AG04450 (cell line): ENCODE measurements around the gene SLC43A2. TPM values are rescaled to one million over a fixed set of nuclear protein-coding genes. Genes with fewer than 3 reads are reported as not detected.

Experiments used
- CTCF ChIA-PET: fragments of 300-600, 350-600 bp; formaldehyde crosslinking; extraction: SDS; loops from one replicate; lab custom pipeline; 2022; ENCODE audit warnings: antibody characterized with exemption, inconsistent platforms; lab: Charles Lee
- POLR2A ChIA-PET: fragments of 350-600 bp; formaldehyde crosslinking; extraction: SDS; loops from one replicate; lab custom pipeline; 2021; ENCODE audit warnings: antibody characterized with exemption, inconsistent platforms; lab: Yijun Ruan, JAX
- DNase-seq: peaks from one replicate; pipeline ENCODE4 v3.0.0-alpha.2; 2011; ENCODE audit warnings: low read depth, low spot score
- H3K27ac ChIP-seq: one replicate; pipeline ENCODE4 v1.5.1; 2012; ENCODE audit warnings: low read depth, low read length, control low read depth
- H3K27me3 ChIP-seq: one replicate; pipeline ENCODE4 v1.6.0; 2012; ENCODE audit warnings: low read length; ENCODE audit not compliant: control insufficient read depth, insufficient read depth
- H3K4me3 ChIP-seq: 2 replicates; pipeline ENCODE4 v1.5.1; 2011; ENCODE audit warnings: mild to moderate bottlenecking, low read depth, low read length, control low read depth
- H3K9me3 ChIP-seq: 2 replicates; pipeline ENCODE4 v1.5.1; 2012; ENCODE audit warnings: low read length; ENCODE audit not compliant: control insufficient read depth, insufficient read depth
- polyA plus RNA-seq: library from polyadenylated mRNA; depleted of rRNA; stranded (reverse); fragments of >200 nt; gene quantifications from 2 replicates; pipeline ENCODE4 v1.2.3, GENCODE V29; 2011
- TF ChIP-seq, protein P1 (sequence below): IDR thresholded peaks from 2 replicates; pipeline ENCODE4 v1.5.1; 2011; ENCODE audit warnings: low read depth, low read length, control low read depth, inconsistent platforms

SLC43A2 gene
- polyA plus RNA-seq, 1 experiment = 5.3 TPM

GRCh38 chr17:1560858-1561355 is 67.7 kb downstream of the SLC43A2 start:
- peak overlapping the region; percentile 80 for H3K4me3 ChIP-seq
- TF ChIP-seq, protein P1, sequence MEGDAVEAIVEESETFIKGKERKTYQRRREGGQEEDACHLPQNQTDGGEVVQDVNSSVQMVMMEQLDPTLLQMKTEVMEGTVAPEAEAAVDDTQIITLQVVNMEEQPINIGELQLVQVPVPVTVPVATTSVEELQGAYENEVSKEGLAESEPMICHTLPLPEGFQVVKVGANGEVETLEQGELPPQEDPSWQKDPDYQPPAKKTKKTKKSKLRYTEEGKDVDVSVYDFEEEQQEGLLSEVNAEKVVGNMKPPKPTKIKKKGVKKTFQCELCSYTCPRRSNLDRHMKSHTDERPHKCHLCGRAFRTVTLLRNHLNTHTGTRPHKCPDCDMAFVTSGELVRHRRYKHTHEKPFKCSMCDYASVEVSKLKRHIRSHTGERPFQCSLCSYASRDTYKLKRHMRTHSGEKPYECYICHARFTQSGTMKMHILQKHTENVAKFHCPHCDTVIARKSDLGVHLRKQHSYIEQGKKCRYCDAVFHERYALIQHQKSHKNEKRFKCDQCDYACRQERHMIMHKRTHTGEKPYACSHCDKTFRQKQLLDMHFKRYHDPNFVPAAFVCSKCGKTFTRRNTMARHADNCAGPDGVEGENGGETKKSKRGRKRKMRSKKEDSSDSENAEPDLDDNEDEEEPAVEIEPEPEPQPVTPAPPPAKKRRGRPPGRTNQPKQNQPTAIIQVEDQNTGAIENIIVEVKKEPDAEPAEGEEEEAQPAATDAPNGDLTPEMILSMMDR = no peak
- no peak for DNase-seq
- no peak overlapping the region for H3K27ac ChIP-seq
- no peaks in the 10 kb centered on the region for H3K27me3 ChIP-seq
- CTCF ChIA-PET = interaction anchor here (1.2 to 1.9 kb wide), 2 partner anchors 13 to 24 kb away, joined by 3 to 11 read pairs; no protein-coding TSS in a partner anchor
- POLR2A ChIA-PET = interaction anchor here (1.1 kb wide), 1 partner anchor 8 kb away, joined by 3 read pairs; no protein-coding TSS in a partner anchor
- no peaks in the 10 kb centered on the region for H3K9me3 ChIP-seq

- no peaks in the 10 kb centered on the region for H3K27me3 ChIP-seq
- H3K9me3 ChIP-seq = no peaks in the 10 kb centered on the region
- no peak for DNase-seq
- CTCF ChIA-PET = interaction anchor here (1.2 to 1.9 kb wide), 3 partner anchors 14 to 70 kb away, joined by 3 to 11 read pairs (median 4); no protein-coding TSS in a partner anchor
- no peak overlapping the region for H3K27ac ChIP-seq
- no peak overlapping the region for H3K4me3 ChIP-seq
- POLR2A ChIA-PET = interaction anchor here (1.1 kb wide), 1 partner anchor 8 kb away, joined by 3 read pairs; no protein-coding TSS in a partner anchor
- TF ChIP-seq, protein P1 = no peak
These were observed 68.4 kb downstream of the SLC43A2 start for GRCh38 chr17:1560101-1560857.

GRCh38 chr17:1559047-1560043 is 69.3 kb downstream of the SLC43A2 start:
- TF ChIP-seq, protein P1 = no peak
- ChIA-PET POLR2A (no interaction called here), CTCF (interaction anchor here (1.4 kb wide), 1 partner anchor 71 kb away, joined by 4 read pairs; no protein-coding TSS in a partner anchor)
- Histone ChIP-seq H3K27me3 (no peaks in the 10 kb centered on the region), H3K27ac (no peak overlapping the region), H3K4me3 (no peak overlapping the region), H3K9me3 (no peaks in the 10 kb centered on the region)
- no peak for DNase-seq

DNA sequence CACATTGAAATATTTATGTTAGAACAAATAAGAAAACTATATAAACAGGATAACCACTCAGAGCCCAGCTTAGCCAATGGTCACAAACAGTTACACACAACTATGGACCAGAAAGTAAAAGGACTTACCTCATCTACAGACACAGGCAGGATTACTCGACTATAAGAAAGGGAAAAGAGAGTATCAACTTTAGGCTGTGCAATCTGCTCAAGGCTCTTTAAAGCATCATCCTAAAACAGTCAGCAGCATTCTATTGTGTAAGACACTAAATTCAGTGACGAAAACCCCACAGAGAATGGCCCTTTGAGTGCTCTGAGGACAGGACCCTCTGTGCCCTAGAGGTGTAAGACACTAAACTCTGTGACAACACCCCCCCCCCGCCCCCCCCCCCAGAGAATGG is 70.2 kb downstream of the SLC43A2 start:
- no peak overlapping the region for H3K27ac ChIP-seq
- no peak overlapping the region for H3K4me3 ChIP-seq
- POLR2A ChIA-PET = interaction anchor here (0.6 kb wide), 1 partner anchor 211 kb away, joined by 5 read pairs; no protein-coding TSS in a partner anchor
- no peaks in the 10 kb centered on the region for H3K9me3 ChIP-seq
- no peak for DNase-seq
- H3K27me3 ChIP-seq = no peaks in the 10 kb centered on the region
- TF ChIP-seq, protein P1 = no peak
- CTCF ChIA-PET = no interaction called here
